WERI-Rb-1 (cell line): ENCODE data around the gene POLD3.

Experiments
- DNase-seq: peaks from one replicate; pipeline ENCODE4 v3.0.0-alpha.2; 2020
- H3K27ac ChIP-seq: fragments of 250-450 bp; sonication (Bioruptor Pico); 2 replicates; pipeline ENCODE4 v1.5.1; 2020; ENCODE audit warnings: mild to moderate bottlenecking, moderate library complexity
- H3K27me3 ChIP-seq: fragments of 250-450 bp; sonication (Bioruptor Pico); 2 replicates; pipeline ENCODE4 v1.5.1; 2021; ENCODE audit warnings: mild to moderate bottlenecking, low read depth, moderate library complexity; ENCODE audit not compliant: insufficient read depth, severe bottlenecking
- H3K36me3 ChIP-seq: fragments of 250-450 bp; sonication (Bioruptor Pico); 2 replicates; pipeline ENCODE4 v1.5.1; 2020; ENCODE audit warnings: mild to moderate bottlenecking, moderate library complexity
- H3K4me3 ChIP-seq: 2 replicates; pipeline ENCODE4 v1.5.1; 2011; ENCODE audit warnings: low read depth, mild to moderate bottlenecking, control low read depth, low read length
- H3K9me3 ChIP-seq: fragments of 250-450 bp; sonication (Bioruptor Pico); 2 replicates; pipeline ENCODE4 v1.5.1; 2021; ENCODE audit warnings: mild to moderate bottlenecking, moderate library complexity; ENCODE audit not compliant: severe bottlenecking
- CTCF ChIP-seq: IDR thresholded peaks from 2 replicates; pipeline ENCODE4 v1.5.1; 2011; ENCODE audit warnings: low read depth, mild to moderate bottlenecking, control low read depth, inconsistent platforms, low read length

POLD3 gene

GRCh38 chr11:74557526-74557925 is 34.9 kb upstream of the POLD3 start:
- H3K9me3 ChIP-seq, result no peaks in the 10 kb centered on the region
- no peak overlapping the region for H3K4me3 ChIP-seq
- H3K27me3 ChIP-seq, result no peaks in the 10 kb centered on the region
- no peak for TF ChIP-seq CTCF
- H3K36me3 ChIP-seq, result no peaks in the 10 kb centered on the region
- no peak overlapping the region for H3K27ac ChIP-seq
- no peak for DNase-seq

DNA sequence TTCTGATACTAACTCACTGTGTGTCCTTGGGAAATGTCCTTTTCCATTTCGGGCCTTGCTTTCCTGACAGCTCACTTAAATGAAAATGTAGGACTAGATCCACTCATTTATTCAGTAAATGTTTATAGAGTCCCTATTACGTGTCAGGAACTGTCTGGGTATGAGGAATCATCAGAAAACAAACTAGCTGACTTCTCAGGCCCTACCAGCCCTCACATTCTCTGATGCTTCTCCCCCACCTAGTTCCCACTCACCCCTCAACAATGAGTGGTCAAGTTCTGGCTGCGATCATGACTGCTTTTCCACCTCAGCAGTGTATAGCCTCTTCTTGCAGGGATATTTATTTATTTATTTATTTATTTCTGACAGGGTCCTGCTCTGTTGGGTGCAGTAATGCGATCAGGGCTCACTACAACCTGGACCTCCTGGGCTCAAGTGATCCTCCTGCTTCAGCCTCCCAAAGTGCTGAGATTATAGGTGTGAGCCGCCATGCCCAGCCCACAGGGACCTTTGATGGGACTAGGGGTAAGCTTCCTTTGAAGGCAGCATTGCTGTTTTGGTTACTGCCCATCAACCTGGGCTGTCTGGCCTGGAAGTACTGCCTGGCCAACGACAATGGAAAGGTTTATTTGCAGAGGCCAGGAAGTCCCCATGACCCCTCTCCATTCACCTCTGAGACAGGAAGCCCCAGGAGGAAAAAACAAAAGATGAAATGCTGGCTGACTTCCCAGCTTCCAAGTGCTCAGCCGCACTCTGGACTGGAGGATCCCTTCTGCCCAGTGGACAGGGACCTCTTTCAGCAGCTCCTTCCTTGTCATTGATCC is 33.1 kb upstream of the POLD3 start:
- H3K27ac ChIP-seq, result no peak overlapping the region
- no peak for DNase-seq

DNA sequence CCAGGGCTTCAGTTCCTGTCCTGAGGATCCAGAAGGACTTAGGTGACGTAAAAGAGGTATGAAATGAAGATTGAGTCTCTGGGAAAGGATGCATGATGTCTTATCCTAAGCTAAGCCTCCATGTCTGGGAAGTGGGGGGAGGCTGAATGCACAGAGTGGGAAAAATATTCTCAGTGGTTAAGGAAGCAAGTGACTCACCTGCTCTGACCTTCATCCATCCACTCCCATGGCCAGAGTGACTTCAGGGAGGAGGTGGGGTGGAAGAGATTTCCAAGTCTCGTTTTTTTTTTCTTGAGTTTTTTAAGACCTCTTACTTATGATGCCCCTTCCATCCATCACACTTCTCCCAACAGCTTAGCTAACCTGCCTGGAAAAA is 32.5 kb upstream of the POLD3 start:
- no peak for TF ChIP-seq CTCF
- Histone ChIP-seq H3K27ac (no peak overlapping the region), H3K27me3 (no peaks in the 10 kb centered on the region), H3K4me3 (no peak overlapping the region), H3K9me3 (no peaks in the 10 kb centered on the region), H3K36me3 (no peaks in the 10 kb centered on the region)
- no peak for DNase-seq

More for the DNA sequence above, 33.1 kb upstream of the POLD3 start:
- Histone ChIP-seq H3K9me3 (no peaks in the 10 kb centered on the region), H3K27me3 (no peaks in the 10 kb centered on the region), H3K36me3 (no peaks in the 10 kb centered on the region), H3K4me3 (no peak overlapping the region)
- TF ChIP-seq CTCF, result no peak

DNA sequence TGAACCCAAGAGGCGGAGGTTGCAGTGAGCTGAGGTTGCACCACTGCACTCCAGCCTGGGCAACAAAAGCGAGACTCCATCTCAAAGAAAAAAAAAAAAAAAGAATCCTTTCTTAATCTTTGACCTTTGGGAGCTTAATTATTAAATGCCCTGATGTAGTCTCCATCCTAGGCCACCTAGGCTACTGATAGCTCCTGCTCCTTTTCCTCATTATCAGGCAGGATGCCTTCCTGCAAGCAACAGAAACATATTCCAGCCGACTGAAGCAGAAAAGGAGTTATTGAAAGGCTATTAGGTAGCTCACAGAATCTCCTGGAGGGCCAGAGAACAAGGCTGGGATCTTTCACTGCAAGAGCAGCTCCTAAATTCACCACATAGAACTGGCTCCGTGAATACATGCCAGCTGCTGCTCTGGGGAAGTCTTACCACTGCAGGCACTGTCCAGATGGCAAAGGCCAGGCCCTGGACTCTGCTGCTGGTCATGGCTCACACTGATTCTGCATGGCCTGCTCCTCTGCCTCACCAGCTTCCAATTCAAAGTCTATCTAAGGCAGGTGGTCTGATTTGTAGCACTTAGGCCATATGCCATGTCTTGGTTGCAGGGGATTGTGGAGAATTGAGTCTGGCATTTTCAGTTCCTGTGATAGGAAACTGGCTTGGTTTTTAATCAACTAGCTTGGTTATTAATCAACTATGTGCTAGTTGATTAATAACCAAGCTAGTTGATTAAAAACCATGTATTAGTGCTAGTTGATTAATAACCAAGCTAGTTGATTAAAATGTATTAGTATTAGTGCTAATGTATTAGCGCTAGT is 26.0 kb upstream of the POLD3 start:
- DNase-seq, result no peak
- no peak overlapping the region for H3K27ac ChIP-seq
- H3K9me3 ChIP-seq, result no peaks in the 10 kb centered on the region
- TF ChIP-seq CTCF, result no peak
- no peaks in the 10 kb centered on the region for H3K27me3 ChIP-seq
- no peaks in the 10 kb centered on the region for H3K36me3 ChIP-seq
- no peak overlapping the region for H3K4me3 ChIP-seq

GRCh38 chr11:74568028-74568427 is 24.4 kb upstream of the POLD3 start:
- Histone ChIP-seq H3K27ac (no peak overlapping the region), H3K36me3 (no peaks in the 10 kb centered on the region), H3K4me3 (no peak overlapping the region), H3K27me3 (no peaks in the 10 kb centered on the region), H3K9me3 (no peaks in the 10 kb centered on the region)
- DNase-seq, result no peak
- TF ChIP-seq CTCF, result no peak
